GM23338 (cell line): ENCODE results near the gene AMFR. TPM values are rescaled to one million over a fixed set of nuclear protein-coding genes. Genes with fewer than 3 reads are reported as not detected.

Experiments used
- ATAC-seq: fragments of 200-7000 bp; cut with Tn5 transposase; 3 replicates; pipeline ENCODE4 v1.9.1; 2020
- DNase-seq: peaks from one replicate; pipeline ENCODE4 v3.0.0-alpha.2; 2015; ENCODE audit warnings: low spot score
- H2AFZ ChIP-seq: fragments of 200-600 bp; sonication (generic); 2 replicates; pipeline ENCODE4 v1.8.0; 2016; ENCODE audit warnings: antibody characterized with exemption, mild to moderate bottlenecking, moderate library complexity
- H3F3A ChIP-seq: fragments of 200-600 bp; sonication (generic); replicated peaks from 2 replicates; pipeline ENCODE4 v1.8.0; 2017; ENCODE audit warnings: antibody characterized with exemption, mixed run types, low read depth
- H3K27ac ChIP-seq: fragments of 200-600 bp; sonication (generic); 2 replicates; pipeline ENCODE4 v1.6.1; 2016; ENCODE audit warnings: low read depth
- H3K27me3 ChIP-seq: fragments of 200-600 bp; sonication (generic); 2 replicates; pipeline ENCODE4 v1.8.0; 2016; ENCODE audit warnings: mild to moderate bottlenecking, mixed run types, moderate library complexity; ENCODE audit not compliant: insufficient read depth
- H3K36me3 ChIP-seq: fragments of 200-600 bp; sonication (generic); 2 replicates; pipeline ENCODE4 v1.8.0; 2016; ENCODE audit warnings: mild to moderate bottlenecking; ENCODE audit not compliant: insufficient read depth
- H3K4me1 ChIP-seq: fragments of 200-600 bp; sonication (generic); 2 replicates; pipeline ENCODE4 v1.8.0; 2016; ENCODE audit warnings: mild to moderate bottlenecking, moderate library complexity; ENCODE audit not compliant: insufficient read depth
- H3K4me2 ChIP-seq: fragments of 200-600 bp; sonication (generic); 2 replicates; pipeline ENCODE4 v1.7.1; 2017; ENCODE audit warnings: mixed run types
- H3K4me3 ChIP-seq: fragments of 200-600 bp; sonication (generic); 2 replicates; pipeline ENCODE4 v1.6.1; 2016; ENCODE audit warnings: mixed run types
- H3K79me2 ChIP-seq: fragments of 200-600 bp; sonication (generic); replicated peaks from 2 replicates; pipeline ENCODE4 v1.8.0; 2017; ENCODE audit warnings: mild to moderate bottlenecking; ENCODE audit not compliant: insufficient read depth
- H3K9me2 ChIP-seq: fragments of 200-600 bp; sonication (generic); 2 replicates; pipeline ENCODE4 v1.8.0; 2017; ENCODE audit not compliant: insufficient read depth
- H4K20me1 ChIP-seq: fragments of 200-600 bp; sonication (generic); replicated peaks from 2 replicates; pipeline ENCODE4 v1.8.0; 2017; ENCODE audit warnings: mild to moderate bottlenecking; ENCODE audit not compliant: insufficient read depth
- H3K27ac Mint-ChIP-seq: 2 replicates; pipeline ENCODE4 v1.8.0; 2020; ENCODE audit warnings: inconsistent platforms, mild to moderate bottlenecking, moderate library complexity, mixed read lengths
- H3K27me3 Mint-ChIP-seq: 3 replicates; pipeline ENCODE4 v1.8.0; 2022; ENCODE audit warnings: low read depth, mild to moderate bottlenecking, moderate library complexity, mixed read lengths, inconsistent platforms; ENCODE audit not compliant: insufficient read depth, poor library complexity
- H3K36me3 Mint-ChIP-seq: 3 replicates; pipeline ENCODE4 v1.8.0; 2021; ENCODE audit warnings: low read depth, mild to moderate bottlenecking, inconsistent platforms, moderate library complexity, mixed read lengths
- H3K4me1 Mint-ChIP-seq: 3 replicates; pipeline ENCODE4 v1.8.0; 2020; ENCODE audit warnings: mild to moderate bottlenecking, inconsistent platforms, mixed read lengths
- H3K4me3 Mint-ChIP-seq: 3 replicates; pipeline ENCODE4 v1.8.0; 2021; ENCODE audit warnings: moderate library complexity, mild to moderate bottlenecking, inconsistent platforms, mixed read lengths
- H3K9me3 Mint-ChIP-seq: 3 replicates; pipeline ENCODE4 v1.8.0; 2020; ENCODE audit warnings: moderate library complexity, mild to moderate bottlenecking, inconsistent platforms, mixed read lengths
- CREB1 ChIP-seq: fragments of 250-450 bp; sonication (Bioruptor Pico); IDR thresholded peaks from 2 replicates; pipeline ENCODE4 v1.5.0; 2020; ENCODE audit warnings: low read depth, mild to moderate bottlenecking, moderate library complexity
- JUNB ChIP-seq: IDR thresholded peaks from one replicate; pipeline ENCODE4 v1.6.1; 2016; ENCODE audit warnings: antibody characterized with exemption; ENCODE audit not compliant: unreplicated experiment
- NANOG ChIP-seq: IDR thresholded peaks from 2 replicates; pipeline ENCODE4 v1.6.1; 2016; ENCODE audit warnings: antibody characterized with exemption, borderline replicate concordance
- POLR2AphosphoS5 ChIP-seq: IDR thresholded peaks from 2 replicates; pipeline ENCODE4 v1.6.1; 2016; ENCODE audit warnings: antibody characterized with exemption, low read depth
- ZNF331 ChIP-seq: fragments of 250-450 bp; sonication (Bioruptor Pico); IDR thresholded peaks from 2 replicates; pipeline ENCODE4 v1.5.0; 2020; ENCODE audit warnings: low read depth, mild to moderate bottlenecking, moderate library complexity
- polyA plus RNA-seq: library from polyadenylated mRNA; unstranded; fragments of >200 nt; fragmentation: Nextera tagmentation; extraction: Ambion mirVana; gene quantifications from 2 replicates; pipeline ENCODE4 v1.2.1, GENCODE V29; 2016
- total RNA-seq: library from RNA; depleted of rRNA; stranded (reverse); fragments of >200 nt; shearing (Covaris generic); gene quantifications from 2 replicates; pipeline ENCODE4 v1.2.3, GENCODE V29; 2014
- TF ChIP-seq, protein P1 (sequence below): fragments of 250-450 bp; sonication (Bioruptor Pico); IDR thresholded peaks from 2 replicates; pipeline ENCODE4 v1.5.0; 2020; ENCODE audit warnings: mild to moderate bottlenecking, moderate library complexity
- TF ChIP-seq, protein P2 (sequence below): IDR thresholded peaks from 2 replicates; pipeline ENCODE4 v1.6.1; 2016; ENCODE audit warnings: antibody characterized with exemption
- TF ChIP-seq, protein P3 (sequence below), 2 experiments: fragments of 200-600 bp in 1 of 2; sonication (generic) in 1 of 2; conservative IDR thresholded peaks; 2 replicates each; pipeline versions ENCODE4 v1.5.1 to v1.6.1; 2016 to 2017; ENCODE audit warnings: antibody characterized with exemption in 2 of 2, low read depth in 2 of 2, mild to moderate bottlenecking in 2 of 2, moderate library complexity in 1 of 2

Gene AMFR
- total and polyA plus RNA-seq, 2 experiments from 2014 or later, result 9.0 to 41.1 TPM

DNA sequence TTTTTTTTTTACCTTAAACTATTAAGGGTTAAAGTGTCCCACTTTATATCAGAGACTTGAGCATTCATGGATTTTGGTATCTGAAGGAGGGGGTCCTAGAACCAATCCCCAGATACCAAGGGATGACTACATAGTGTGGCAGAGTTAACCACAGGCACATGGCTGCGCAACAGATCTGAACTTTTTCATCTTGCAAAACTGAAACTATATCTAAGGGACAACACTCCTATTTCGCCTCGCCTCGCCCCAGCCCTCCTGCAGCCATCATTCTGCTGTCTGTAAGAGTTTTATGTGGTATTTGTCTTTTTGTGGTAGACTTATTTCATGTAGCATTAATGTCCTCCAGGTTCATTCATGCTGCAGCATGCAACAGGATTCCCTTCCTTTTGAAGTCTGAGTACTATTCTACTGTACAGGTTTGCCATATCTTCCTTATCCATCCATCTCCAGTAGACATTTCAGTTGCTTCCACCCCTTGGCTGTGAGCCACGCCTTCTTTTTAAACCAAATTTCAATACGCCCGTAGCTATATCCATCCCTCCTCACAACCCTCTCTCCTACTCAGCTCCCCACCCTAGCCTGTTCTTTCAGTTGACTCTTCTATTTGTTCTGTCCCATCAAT lies 53.2 kb downstream of the AMFR start (continued):
- TF ChIP-seq, protein P1, sequence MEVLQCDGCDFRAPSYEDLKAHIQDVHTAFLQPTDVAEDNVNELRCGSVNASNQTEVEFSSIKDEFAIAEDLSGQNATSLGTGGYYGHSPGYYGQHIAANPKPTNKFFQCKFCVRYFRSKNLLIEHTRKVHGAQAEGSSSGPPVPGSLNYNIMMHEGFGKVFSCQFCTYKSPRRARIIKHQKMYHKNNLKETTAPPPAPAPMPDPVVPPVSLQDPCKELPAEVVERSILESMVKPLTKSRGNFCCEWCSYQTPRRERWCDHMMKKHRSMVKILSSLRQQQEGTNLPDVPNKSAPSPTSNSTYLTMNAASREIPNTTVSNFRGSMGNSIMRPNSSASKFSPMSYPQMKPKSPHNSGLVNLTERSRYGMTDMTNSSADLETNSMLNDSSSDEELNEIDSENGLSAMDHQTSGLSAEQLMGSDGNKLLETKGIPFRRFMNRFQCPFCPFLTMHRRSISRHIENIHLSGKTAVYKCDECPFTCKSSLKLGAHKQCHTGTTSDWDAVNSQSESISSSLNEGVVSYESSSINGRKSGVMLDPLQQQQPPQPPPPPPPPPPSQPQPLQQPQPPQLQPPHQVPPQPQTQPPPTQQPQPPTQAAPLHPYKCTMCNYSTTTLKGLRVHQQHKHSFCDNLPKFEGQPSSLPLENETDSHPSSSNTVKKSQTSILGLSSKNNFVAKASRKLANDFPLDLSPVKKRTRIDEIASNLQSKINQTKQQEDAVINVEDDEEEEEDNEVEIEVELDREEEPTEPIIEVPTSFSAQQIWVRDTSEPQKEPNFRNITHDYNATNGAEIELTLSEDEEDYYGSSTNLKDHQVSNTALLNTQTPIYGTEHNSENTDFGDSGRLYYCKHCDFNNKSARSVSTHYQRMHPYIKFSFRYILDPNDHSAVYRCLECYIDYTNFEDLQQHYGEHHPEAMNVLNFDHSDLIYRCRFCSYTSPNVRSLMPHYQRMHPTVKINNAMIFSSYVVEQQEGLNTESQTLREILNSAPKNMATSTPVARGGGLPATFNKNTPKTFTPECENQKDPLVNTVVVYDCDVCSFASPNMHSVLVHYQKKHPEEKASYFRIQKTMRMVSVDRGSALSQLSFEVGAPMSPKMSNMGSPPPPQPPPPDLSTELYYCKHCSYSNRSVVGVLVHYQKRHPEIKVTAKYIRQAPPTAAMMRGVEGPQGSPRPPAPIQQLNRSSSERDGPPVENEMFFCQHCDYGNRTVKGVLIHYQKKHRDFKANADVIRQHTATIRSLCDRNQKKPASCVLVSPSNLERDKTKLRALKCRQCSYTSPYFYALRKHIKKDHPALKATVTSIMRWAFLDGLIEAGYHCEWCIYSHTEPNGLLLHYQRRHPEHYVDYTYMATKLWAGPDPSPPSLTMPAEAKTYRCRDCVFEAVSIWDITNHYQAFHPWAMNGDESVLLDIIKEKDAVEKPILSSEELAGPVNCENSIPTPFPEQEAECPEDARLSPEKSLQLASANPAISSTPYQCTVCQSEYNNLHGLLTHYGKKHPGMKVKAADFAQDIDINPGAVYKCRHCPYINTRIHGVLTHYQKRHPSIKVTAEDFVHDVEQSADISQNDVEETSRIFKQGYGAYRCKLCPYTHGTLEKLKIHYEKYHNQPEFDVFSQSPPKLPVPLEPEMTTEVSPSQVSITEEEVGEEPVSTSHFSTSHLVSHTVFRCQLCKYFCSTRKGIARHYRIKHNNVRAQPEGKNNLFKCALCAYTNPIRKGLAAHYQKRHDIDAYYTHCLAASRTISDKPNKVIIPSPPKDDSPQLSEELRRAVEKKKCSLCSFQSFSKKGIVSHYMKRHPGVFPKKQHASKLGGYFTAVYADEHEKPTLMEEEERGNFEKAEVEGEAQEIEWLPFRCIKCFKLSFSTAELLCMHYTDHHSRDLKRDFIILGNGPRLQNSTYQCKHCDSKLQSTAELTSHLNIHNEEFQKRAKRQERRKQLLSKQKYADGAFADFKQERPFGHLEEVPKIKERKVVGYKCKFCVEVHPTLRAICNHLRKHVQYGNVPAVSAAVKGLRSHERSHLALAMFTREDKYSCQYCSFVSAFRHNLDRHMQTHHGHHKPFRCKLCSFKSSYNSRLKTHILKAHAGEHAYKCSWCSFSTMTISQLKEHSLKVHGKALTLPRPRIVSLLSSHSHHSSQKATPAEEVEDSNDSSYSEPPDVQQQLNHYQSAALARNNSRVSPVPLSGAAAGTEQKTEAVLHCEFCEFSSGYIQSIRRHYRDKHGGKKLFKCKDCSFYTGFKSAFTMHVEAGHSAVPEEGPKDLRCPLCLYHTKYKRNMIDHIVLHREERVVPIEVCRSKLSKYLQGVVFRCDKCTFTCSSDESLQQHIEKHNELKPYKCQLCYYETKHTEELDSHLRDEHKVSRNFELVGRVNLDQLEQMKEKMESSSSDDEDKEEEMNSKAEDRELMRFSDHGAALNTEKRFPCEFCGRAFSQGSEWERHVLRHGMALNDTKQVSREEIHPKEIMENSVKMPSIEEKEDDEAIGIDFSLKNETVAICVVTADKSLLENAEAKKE, result no peak
- TF ChIP-seq, protein P2, sequence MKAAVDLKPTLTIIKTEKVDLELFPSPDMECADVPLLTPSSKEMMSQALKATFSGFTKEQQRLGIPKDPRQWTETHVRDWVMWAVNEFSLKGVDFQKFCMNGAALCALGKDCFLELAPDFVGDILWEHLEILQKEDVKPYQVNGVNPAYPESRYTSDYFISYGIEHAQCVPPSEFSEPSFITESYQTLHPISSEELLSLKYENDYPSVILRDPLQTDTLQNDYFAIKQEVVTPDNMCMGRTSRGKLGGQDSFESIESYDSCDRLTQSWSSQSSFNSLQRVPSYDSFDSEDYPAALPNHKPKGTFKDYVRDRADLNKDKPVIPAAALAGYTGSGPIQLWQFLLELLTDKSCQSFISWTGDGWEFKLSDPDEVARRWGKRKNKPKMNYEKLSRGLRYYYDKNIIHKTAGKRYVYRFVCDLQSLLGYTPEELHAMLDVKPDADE, result no peak
- TF ChIP-seq JUNB (no peak), NANOG (no peak)

DNA sequence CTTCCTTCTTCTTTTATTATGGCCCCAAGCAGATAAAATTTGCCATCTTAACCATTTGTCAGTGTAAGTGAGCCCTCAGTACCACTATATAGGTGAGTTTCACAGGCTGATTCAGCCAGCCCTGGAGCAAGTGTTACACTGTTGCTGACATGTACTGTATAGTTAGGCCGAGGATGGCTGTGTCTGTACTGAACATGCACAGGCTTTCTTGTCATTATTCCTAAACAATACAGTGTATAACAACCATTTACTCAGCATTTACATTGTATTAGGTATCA lies 53.7 kb downstream of the AMFR start:
- no peaks in the 10 kb centered on the region for H3K27me3 ChIP-seq
- H2AFZ ChIP-seq, result no peak overlapping the region
- H4K20me1 ChIP-seq, result no peaks in the 10 kb centered on the region; the same call in 1 of the 2 replicates
- no peak overlapping the region for H3K27ac Mint-ChIP-seq
- peaks cover 7% of the 10 kb centered on the region; the same call in 2 of the 3 replicates for H3K36me3 Mint-ChIP-seq
- no peaks in the 10 kb centered on the region for H3K9me3 Mint-ChIP-seq
- H3K36me3 ChIP-seq, result no peaks in the 10 kb centered on the region
- H3K4me1 ChIP-seq, result no peaks in the 10 kb centered on the region
- peaks cover 4% of the 10 kb centered on the region; the same call in 1 of the 3 replicates for H3K4me1 Mint-ChIP-seq
- H3K27ac ChIP-seq, result no peak overlapping the region
- no peak overlapping the region for H3K4me2 ChIP-seq
- no peaks in the 10 kb centered on the region; the same call in 1 of the 2 replicates for H3K79me2 ChIP-seq
- no peaks in the 10 kb centered on the region for H3F3A ChIP-seq
- no peak for DNase-seq
- no peak overlapping the region for H3K4me3 Mint-ChIP-seq
- ATAC-seq, result no peak
- no peak overlapping the region for H3K4me3 ChIP-seq
- no peaks in the 10 kb centered on the region for H3K27me3 Mint-ChIP-seq
- no peaks in the 10 kb centered on the region for H3K9me2 ChIP-seq
- TF ChIP-seq, protein P3, sequence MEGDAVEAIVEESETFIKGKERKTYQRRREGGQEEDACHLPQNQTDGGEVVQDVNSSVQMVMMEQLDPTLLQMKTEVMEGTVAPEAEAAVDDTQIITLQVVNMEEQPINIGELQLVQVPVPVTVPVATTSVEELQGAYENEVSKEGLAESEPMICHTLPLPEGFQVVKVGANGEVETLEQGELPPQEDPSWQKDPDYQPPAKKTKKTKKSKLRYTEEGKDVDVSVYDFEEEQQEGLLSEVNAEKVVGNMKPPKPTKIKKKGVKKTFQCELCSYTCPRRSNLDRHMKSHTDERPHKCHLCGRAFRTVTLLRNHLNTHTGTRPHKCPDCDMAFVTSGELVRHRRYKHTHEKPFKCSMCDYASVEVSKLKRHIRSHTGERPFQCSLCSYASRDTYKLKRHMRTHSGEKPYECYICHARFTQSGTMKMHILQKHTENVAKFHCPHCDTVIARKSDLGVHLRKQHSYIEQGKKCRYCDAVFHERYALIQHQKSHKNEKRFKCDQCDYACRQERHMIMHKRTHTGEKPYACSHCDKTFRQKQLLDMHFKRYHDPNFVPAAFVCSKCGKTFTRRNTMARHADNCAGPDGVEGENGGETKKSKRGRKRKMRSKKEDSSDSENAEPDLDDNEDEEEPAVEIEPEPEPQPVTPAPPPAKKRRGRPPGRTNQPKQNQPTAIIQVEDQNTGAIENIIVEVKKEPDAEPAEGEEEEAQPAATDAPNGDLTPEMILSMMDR (conservative IDR thresholded peaks at IDR 0.05; ENCODE audit: low read depth in 2 of 2), result no peak
- no peak for TF ChIP-seq POLR2AphosphoS5
- no peak for TF ChIP-seq JUNB
- TF ChIP-seq CREB1 (CRISPR knock-in tag), result no peak
- TF ChIP-seq NANOG, result no peak
- no peak for TF ChIP-seq ZNF331 (CRISPR knock-in tag)
